Right hindlimb (tissue), 1 donor: ENCODE results near the gene PLCD1.
"Not testable (repeated sequence)": the region's sequence is repeated elsewhere in the genome, so short reads cannot be mapped to it uniquely, and the experiment has no call there.

ENCODE experiments used
- DNase-seq: peaks from one replicate; pipeline ENCODE4 v3.0.0-alpha.2; 2018

Gene PLCD1

DNA sequence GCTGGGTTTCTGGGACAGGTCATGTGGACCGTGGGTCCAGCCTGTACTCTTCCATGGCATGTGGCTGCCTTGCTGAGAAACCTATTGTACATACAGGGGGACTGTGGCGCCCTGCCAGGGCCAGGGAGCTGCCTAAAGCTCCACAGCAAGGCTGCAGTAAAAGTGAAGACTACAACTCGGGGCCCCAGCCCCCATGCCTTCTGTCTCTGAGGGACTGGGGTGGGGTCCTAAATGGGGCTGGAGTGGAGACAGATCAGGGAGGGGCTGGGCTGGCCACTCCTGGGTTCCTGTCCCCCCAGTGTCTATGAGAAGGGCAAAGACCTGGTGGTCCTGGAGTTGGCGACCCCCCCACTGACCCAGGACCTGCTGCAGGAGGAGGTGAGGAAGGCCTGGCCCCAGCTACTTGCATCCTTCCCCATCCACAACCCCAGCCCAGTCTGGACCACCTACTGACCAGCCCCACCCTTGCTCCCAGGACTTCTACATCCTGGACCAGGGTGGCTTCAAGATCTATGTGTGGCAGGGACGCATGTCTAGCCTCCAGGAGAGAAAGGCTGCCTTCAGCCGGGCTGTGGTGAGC is 31.6 kb downstream of the PLCD1 start:
- DNase-seq = peak; percentile 35

DNA sequence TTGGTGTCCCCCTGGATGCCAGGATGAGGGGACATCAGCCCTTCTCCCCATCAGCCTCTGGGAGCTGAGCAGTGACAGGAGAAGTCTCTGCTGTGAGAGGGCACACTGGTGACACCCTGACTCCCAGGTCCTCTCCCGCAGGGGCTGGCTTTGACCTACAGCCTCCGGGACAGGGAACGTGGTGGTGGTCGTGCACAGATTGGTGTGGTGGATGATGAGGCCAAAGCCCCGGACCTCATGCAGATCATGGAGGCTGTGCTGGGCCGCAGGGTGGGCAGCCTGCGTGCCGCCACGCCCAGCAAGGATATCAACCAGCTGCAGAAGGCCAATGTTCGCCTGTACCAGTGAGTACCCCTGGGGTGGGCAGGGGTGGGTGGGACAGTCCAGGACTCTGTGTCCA is 32.1 kb downstream of the PLCD1 start:
- peak; percentile 27 for DNase-seq

DNA sequence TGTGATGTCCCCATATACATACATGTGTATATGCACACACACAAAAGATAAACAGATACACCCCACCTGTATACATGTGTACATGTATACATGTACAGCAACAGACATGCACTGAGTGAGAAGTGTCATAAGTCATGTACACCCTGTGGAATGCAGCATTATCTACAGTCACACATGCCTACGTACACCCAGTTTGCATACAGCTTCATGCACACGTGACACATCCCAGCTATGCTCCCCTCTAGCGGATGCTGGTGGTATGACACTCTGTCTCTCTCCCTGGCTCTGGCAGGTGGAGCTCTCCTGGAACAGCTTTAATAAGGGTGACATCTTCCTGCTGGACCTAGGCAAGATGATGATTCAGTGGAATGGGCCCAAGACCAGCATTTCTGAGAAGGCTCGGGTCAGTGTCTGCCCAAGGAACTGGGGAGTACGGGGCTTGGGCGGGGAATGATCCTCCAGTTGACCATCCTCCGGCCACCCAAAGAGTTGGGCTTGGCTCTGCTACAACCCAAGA is 32.6 kb downstream of the PLCD1 start:
- DNase-seq = peak; percentile 77

DNA sequence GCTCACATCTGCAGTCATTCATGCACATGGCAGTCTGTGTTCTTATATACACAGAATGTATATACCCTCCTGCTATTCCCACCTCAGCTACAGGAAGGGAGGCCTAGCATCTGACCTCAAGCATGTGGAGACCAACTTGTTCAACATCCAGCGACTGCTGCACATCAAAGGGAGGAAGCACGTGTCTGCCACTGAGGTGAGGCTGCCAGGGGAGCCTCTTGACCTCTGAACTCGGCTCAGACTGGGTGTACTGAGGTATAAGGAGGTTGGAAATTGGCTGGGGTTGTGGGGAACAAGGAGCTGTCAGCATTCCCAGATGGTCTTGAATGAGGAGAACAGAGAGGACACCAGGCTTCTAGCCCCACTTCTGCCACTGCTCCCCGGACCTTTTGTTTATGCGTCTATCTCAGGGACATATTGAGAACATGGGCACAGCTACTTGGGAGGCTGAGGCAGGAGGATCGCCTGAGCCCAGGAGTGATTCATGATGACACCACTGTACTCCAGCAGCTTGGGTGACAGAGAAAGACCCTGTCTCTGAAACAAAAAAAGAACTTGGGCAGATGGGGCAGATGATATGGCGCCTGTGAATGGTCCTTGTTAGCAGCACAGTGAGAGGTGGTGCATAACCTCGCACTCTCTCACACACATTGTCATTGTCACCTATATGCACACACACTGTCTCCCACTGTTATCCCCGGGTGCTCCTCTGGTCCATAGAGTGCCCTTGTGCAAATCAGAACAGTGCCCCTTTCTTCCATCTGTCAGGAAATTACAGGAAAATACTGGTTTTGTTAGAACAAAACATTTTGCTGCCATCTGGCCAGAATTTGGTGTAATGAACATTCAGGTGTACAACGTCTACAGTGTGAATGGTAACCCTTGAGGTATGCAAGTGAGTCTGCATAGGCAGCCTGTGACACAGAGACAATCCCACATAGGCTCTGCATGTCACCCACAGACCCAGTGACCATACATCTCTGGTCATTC is 33.5 kb downstream of the PLCD1 start:
- DNase-seq = peak; percentile 13

DNA sequence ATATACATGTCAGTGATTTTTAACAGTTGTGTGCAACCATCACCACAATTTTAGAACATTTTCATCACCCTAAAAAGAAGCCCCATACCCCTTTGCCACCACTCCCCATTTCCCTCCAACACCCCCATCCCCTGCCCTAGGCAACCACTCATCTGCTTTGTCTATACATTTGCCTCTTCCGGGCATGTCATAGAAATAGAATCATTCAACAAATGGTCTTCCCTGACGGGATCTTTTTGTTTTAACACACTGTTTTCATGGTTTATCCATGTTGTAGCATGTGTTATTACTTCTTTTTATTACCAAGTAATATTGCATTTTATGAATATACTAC is 34.8 kb downstream of the PLCD1 start:
- no peak for DNase-seq

DNA sequence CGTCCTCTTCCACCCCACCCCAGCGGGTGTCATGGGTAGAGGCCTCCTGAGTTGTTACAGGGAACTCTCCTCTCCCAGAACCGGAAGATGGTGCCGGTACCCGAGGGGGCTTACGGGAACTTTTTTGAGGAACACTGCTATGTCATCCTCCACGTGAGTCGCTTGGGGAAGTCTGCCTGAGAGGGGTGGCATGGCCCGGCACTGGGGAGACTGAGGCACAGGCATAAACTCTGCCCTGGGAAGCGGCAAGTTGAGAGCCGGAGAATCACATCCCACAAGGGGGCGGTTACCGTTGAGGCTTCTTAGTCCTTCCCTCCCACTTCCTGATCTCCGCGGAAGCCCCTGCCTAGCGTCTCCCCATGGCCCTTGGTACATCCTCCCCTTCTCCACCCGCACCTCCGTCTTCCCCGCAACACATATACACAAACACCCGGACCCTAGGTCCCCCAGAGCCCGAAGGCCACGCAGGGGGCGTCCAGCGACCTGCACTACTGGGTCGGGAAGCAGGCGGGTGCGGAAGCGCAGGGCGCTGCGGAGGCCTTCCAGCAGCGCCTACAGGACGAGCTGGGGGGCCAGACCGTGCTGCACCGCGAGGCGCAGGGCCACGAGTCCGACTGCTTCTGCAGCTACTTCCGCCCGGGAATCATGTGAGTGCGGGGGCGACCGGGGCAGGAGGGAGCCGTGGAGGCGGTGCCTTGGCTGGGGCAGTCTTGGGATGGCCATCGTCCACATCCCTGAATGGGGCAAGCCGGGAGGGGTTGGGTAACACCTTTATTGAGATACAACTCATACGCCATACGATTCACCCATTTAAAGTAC is 35.4 kb downstream of the PLCD1 start:
- peak; percentile 89 for DNase-seq

DNA sequence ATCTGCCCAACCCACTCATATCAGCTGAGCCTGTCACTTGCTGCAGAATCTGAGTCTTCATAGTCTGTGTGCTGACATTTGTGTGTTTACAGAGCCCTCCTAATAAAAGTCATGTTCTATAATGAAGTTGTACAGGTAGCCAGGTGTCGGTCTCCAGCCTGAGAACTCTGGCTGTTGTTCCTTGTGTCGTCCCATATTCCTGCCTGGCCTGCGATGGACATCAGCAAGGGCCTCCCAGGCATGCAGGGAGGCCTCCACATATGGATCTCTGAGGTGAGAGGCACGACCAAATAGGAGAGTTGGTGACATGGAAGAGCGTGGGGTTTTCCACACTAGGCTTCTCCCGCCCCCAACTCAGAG is 36.0 kb downstream of the PLCD1 start:
- peak; percentile 18 for DNase-seq

DNA sequence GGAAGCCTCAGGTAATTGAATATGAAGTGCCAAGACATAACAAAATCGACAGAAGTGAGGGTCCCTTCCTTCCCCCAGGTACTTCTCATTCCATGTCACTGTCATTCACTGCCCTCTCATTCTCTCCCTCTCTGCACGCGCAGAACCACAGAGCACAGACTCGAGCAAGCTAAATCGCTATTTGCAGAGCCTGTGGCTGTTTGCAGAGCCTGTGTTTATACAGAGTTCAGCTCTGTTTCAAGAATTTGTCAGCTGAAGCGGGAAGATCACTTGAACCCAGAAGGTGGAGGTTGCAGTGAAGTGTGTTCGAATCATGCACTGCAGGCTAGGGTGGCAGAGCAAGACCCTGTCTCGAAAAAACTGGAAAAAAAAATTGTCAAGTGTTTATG is 36.4 kb downstream of the PLCD1 start:
- no peak for DNase-seq

DNA sequence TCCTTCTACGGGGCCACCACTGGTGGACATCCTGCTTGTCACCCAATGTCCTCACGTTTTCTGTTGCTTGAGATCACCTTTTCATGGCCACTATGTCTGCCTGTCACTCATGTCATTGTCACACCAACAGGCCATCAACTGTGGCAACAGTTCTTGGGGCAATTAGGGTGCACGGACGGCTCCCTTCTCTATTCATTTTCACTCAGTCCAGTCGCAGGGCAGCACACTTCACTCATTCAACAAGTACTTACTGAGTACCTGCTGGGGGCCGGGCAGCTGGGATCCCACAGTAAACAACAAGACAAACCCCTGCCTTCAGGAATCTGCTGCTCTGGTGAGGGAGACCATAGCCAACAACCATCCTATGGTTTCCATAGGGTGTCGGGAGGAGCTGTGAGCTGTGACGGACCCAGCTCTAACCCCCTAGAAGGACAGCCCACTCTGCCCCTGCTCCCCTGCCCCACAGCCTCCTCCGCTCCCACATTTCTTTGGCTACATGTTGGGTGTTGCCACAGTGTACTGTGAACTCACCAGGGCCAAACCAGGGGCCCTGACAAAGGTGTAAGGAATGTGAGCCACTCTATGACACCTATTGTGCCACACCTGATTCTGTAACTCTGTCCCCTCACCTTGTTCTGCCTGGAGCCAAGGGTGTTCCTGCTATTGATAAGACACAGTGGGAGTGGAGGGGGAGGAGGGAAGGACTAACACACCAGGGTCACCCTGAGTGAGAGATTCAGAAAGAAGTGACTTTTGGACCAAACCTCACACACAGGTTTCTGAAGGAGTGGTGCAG is 37.0 kb downstream of the PLCD1 start:
- DNase-seq = peak; percentile 14

DNA sequence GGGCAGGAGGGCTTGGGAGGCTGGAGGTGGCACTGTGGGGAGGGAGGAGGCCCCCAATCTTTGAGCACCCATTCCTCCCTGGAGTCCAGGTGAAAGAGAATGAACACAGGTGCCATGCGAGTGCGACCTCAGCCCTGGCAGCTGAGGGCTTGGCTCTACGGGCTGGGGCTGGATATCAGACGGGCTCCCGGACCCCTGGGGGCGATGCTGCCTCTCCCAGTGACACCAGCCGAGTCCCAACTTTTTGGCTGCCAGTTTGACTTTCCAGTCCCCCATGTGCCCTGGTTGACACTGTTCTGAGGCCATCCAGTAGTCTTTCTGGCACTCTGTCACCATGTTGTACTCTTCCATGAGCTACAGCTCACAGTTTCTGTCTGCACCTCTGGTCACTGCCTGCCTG is 37.6 kb downstream of the PLCD1 start:
- peak; percentile 15 for DNase-seq

DNA sequence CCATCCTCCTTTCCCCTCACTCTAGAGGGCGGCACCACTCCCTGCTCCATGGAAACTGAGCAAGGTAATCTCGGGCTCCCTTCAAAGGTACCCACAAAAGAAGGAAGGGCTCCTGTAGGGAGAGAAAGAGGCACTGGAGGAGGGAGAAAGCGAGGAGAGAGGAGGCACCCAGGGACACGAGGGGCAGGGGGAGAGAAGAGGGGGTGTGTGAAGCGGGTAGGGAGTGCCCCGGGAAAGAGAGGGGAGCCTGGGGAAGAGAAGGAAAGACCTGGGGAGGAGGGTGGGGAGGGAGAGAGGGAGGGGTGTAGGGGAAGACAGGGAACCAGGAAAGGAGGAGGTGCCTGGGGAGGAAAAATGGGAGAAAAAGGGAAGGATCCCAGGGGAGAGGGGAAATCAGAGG is 38.3 kb downstream of the PLCD1 start:
- DNase-seq = peak; percentile 16

DNA sequence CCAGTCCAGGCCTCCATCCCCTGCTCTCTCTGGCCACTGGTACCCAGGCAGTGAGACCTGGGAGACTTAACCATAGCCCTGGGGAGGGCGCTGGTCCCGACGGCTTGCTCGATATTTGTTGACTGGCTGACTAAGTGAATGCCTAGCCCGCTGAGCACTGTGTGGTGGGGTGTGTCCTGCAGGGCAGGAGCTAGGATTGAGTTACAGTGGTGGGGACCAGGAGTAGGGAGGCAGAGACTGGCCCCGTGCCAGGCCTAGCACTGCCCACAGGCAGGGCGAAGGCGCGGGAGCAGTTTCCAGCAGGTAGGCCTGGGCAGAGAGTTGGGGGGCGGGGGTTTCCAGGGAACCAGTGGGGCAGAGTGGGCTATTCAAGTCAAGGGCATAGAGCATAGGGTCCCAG is 38.9 kb downstream of the PLCD1 start, which contains the start of gene VILL:
TSS of gene VILL (plus strand) at position 260 of the 400 bp plus-strand sequence. CDS start 2,887 bp downstream, outside the sequence.
- peak; percentile 24 for DNase-seq

DNA sequence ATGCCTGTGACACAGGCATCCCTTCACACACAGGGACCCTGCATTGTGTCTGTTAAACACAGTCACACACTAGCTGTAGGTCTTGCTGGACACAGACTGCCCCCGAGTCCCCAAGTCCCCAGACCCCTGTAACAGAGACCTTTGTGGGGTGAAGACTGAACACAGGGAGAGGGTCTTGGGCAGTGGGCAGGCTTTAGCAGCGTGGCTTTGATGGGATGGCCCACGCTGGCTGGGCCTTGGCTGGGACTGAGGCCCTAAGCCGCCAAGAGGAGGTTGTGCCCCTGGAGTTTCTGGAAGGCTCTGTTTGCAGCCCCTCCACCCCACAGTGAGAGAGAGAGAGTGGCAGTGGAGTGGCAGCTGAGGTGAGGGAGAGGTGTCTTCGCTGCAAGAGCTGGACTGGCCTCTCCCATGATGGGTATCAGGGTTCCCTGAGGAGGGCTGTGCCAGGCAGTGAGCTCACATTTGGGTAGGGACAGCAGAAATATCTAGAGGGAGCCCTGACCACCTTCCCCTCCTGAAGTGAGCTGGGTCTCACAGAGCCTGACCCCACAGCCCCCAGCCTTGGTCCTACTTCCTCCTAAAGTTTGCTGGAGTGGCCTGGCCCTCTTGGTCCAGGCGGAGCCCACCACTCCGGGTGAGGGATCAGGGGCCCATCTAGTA is 39.5 kb downstream of the PLCD1 start:
- DNase-seq = no peak

DNA sequence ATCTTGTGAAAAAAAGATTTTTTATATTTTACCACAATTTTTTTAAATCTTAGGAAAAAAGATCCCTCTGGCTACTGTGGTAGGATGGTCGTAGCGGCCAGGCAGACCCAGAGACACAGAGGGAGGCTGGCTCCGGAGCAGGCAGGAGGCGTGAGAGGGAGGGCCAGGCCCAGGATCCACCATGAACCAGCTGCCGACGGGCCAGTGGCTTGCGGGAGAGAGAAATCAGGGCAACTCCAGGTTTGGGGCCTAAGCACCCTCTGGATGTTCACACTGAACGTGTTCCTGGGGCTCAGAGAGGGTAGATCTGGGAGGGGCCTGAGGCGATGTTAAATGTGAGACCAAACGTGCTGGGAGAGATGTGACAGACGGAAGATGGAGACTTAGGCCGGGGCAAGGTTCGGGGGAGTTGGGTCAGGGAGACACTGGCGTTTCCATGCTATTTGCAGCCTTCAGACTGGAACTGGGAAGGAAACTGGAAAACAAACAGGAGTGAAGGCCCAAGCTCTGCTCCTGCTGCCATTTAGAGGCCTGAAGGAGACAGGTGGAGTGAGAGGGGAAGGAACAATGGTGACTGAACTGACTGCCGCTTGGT is 40.4 kb downstream of the PLCD1 start:
- no peak for DNase-seq

DNA sequence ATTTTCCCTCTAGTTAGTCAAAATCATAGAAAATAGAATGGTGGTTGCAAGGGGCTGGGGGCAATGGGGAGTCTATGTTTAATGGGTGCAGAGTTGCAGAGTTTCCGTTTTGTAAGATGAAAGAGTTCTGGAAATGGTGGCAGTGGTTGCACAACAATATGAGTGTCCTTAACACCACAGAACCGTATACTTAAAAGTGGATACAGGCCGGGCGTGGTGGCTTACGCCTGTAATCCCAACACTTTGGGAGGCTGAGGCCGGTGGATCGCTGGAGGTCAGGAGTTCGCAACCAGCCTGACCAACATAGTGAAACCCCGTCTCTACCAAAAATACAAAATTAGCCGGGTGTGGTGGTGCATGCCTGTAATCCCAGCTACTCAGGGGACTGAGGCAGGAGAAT is 41.1 kb downstream of the PLCD1 start:
- DNase-seq = not testable (repeated sequence)

DNA sequence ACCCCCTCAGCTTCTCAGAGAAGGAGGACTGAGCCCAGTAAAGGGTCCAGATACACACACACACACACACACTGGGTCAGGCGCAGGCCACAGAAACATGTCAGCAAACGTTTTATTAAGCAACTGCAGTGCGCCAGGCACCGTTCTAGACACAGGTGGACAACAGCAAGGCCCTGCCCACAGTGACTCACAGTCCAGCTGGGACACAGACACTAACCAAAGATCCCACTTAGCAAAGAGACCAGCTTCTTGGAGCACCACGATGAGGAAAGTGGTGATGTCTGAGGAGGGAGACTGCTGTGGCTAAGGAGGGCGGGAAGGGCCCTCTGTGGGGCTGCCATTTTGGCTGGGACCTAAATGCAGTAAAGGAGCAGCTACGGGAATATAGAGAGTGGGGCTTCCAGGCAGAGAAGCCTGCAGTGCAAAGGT is 41.7 kb downstream of the PLCD1 start:
- DNase-seq = no peak

DNA sequence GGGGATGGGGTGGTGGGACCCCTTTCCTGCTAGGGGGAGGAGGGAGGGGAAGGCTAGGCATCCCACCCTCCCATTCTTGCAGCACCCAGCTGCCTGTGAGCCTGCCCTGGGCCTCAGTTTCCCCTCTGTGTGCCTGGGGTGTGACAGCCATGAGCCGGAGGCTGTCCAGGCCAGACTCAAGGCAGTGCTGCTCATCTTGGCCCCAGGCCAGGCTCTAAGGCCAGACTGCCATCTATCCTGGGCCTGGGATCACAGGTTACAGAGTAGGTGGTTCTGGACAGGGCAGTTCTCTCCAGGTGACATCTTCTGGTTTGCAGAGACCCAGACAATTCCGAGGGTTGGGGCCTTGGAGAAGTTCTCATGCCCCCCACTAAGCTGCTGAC is 42.1 kb downstream of the PLCD1 start:
- DNase-seq = no peak

DNA sequence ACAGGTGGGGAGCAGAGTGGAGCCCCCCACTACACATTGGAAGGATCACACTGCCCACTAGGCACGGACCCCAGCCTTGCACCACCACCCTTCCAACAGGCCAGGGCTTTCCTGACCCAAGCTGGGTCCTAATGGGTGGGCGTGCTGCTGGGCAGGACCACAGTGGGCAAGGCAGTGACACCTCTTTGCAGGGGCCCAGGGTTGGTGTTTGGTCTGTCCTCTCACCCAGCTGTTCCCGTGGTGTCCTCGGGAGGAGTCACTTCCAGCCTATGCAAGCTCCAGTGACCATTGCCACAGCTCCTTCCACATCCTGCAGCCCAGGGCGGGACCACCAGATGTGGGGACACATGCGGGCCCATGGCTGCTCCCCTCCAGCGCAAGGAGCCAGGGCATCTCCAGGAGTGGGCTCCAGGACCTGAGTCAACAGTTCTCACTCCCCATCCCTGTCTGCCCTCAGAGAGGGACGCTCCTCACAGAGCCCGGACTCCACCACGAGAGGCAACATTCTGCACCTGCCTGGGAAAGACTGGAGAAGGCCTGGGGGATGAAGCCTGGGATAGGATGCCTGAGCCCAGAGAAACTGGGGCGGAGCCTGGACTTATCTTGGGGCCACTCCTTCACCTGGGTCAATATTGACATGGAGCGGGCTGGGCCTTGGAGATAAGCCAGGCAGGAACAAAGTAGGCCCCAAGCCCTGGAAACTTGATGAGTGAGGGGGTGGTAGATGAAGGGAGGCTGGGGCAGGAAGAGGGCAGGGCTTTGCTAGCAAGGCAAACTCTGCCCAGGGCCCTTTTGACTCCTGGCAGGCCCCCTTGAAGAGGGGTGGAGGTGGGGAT is 42.7 kb downstream of the PLCD1 start:
- DNase-seq = no peak

DNA sequence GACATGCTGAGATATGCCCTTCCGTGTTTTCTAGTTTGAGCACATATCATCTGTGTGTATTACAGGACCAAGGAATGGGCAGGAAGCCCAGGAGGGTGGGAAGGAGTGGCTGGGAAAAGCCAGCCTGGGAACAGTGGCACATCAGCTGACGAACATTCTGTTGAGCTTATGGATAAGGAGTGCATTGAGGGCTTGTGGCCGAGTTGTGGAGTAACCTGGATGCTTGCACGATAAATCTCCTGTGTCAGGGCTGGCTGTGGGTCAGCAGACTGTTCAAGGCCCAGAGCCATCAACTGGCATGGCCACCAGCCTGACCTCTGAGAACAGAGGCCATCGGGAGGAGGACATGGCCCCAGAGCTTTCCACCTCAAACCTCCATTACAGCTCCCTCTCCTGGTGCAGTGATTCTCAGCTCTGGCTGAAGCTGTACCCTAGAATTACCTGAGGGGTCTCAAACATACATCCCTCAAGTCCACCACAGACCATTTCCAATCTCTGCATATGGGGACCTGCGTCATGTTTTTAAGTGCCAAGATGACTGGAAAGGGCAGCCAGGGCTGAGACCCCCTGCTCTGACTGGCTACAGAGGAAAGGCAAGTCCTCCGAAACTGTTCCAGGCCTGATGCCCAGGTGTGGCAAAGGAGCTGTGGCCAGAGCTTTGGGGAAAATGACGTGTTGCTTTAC is 43.7 kb downstream of the PLCD1 start:
- no peak for DNase-seq

DNA sequence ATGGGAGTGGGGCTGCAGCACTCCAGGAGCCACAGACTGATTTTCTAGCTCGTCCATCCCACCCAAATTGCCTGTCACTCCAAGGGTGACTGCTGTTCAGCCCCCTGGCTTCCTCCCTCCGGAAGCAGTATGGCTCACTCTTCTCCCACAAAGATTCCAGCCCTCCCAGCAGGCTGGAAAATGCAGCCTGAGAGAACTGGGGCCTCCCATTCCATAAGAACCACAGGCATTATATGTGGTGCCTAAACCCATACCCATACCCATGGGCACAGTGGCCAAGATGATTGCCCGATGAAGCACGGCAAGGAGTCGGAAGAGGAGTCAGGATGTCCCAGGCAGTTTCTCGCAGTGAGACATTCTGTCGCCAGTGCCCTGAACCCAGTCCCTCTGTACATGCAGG is 44.8 kb downstream of the PLCD1 start:
- DNase-seq = no peak
